Mesodermal cell (in vitro differentiated cells): ENCODE results near the gene CCDC177.

ENCODE experiments used
- H3K27ac ChIP-seq: 2 replicates; pipeline ENCODE4 v1.7.0; 2013; ENCODE audit warnings: mild to moderate bottlenecking, low read depth, low read length, moderate library complexity; ENCODE audit not compliant: severe bottlenecking
- H3K36me3 ChIP-seq: 2 replicates; pipeline ENCODE4 v1.7.1; 2013; ENCODE audit warnings: mild to moderate bottlenecking, low read length, moderate library complexity; ENCODE audit not compliant: control insufficient read depth, insufficient read depth
- H3K4me1 ChIP-seq: one replicate; pipeline ENCODE4 v1.7.1; 2013; ENCODE audit warnings: mild to moderate bottlenecking, low read length; ENCODE audit not compliant: insufficient read depth, control insufficient read depth, poor library complexity, severe bottlenecking
- H3K4me3 ChIP-seq: 2 replicates; pipeline ENCODE4 v1.7.0; 2013; ENCODE audit warnings: low read length, control low read depth, mild to moderate bottlenecking; ENCODE audit not compliant: insufficient read depth, poor library complexity, severe bottlenecking; ENCODE audit errors: extremely low read depth
- H3K9me3 ChIP-seq: 2 replicates; pipeline ENCODE4 v1.7.1; 2013; ENCODE audit warnings: mild to moderate bottlenecking, low read length, moderate library complexity; ENCODE audit not compliant: control insufficient read depth
- WGBS, 2 experiments: methylation state at CpG; one replicate each; pipeline ENCODE4 v1.1.5; 2013; ENCODE audit warnings: missing lambda C conversion rate in 2 of 2; ENCODE audit not compliant: insufficient coverage in 2 of 2; 5-methylcytosine and 5-hydroxymethylcytosine counted together

The CCDC177 gene

GRCh38 chr14:69529563-69529962, 45.1 kb downstream of the CCDC177 start:
- Histone ChIP-seq H3K9me3 (no peaks in the 10 kb centered on the region), H3K4me3 (no peak overlapping the region), H3K27ac (no peak overlapping the region), H3K36me3 (no peaks in the 10 kb centered on the region), H3K4me1 (no peaks in the 10 kb centered on the region)
- WGBS, 2 experiments = 77 to 91% methylated on average over 3 of the region's 3 CpGs

GRCh38 chr14:69528930-69529329, 45.7 kb downstream of the CCDC177 start:
- 96 to 100% methylated on average over 1 to 5 of the region's 5 CpGs for WGBS, 2 experiments
- Histone ChIP-seq H3K27ac (no peak overlapping the region), H3K4me1 (no peaks in the 10 kb centered on the region), H3K9me3 (no peaks in the 10 kb centered on the region), H3K36me3 (no peaks in the 10 kb centered on the region), H3K4me3 (no peak overlapping the region)

GRCh38 chr14:69528143-69528542, 46.5 kb downstream of the CCDC177 start:
- Histone ChIP-seq H3K27ac (no peak overlapping the region), H3K4me1 (no peaks in the 10 kb centered on the region), H3K36me3 (no peaks in the 10 kb centered on the region), H3K9me3 (no peaks in the 10 kb centered on the region), H3K4me3 (no peak overlapping the region)
- WGBS, 2 experiments = 84 to 96% methylated on average over 4 to 5 of the region's 9 CpGs

- Histone ChIP-seq H3K4me1 (no peaks in the 10 kb centered on the region), H3K27ac (no peak overlapping the region), H3K9me3 (no peaks in the 10 kb centered on the region), H3K4me3 (no peak overlapping the region), H3K36me3 (no peaks in the 10 kb centered on the region)
- 95 to 96% methylated on average over 12 of the region's 14 CpGs for WGBS, 2 experiments
These were observed 47.0 kb downstream of the CCDC177 start for GRCh38 chr14:69527635-69528034.

GRCh38 chr14:69525896-69526295, 48.8 kb downstream of the CCDC177 start:
- Histone ChIP-seq H3K9me3 (no peaks in the 10 kb centered on the region), H3K4me1 (no peaks in the 10 kb centered on the region), H3K4me3 (no peak overlapping the region), H3K36me3 (no peaks in the 10 kb centered on the region), H3K27ac (no peak overlapping the region)
- WGBS, 2 experiments = 82% methylated on average over 5 of the region's 6 CpGs

- Histone ChIP-seq H3K9me3 (no peaks in the 10 kb centered on the region), H3K4me3 (no peak overlapping the region), H3K4me1 (no peaks in the 10 kb centered on the region), H3K36me3 (no peaks in the 10 kb centered on the region), H3K27ac (no peak overlapping the region)
- 92 to 94% methylated on average over 1 to 4 of the region's 6 CpGs for WGBS, 2 experiments
These were observed 52.6 kb downstream of the CCDC177 start for GRCh38 chr14:69522026-69522425.
